Spleen (tissue), 7 donors: ENCODE data around the gene SMIM11.

Experiments used
- POLR2AphosphoS5 ChIP-seq, 3 donors: sonication (generic); formaldehyde crosslinking; IDR thresholded peaks; one replicate each; pipeline ENCODE4 v1.5.1; 2017; ENCODE audit warnings: antibody characterized with exemption in 3 of 3
- TF ChIP-seq, protein P1 (sequence below), 11 experiments: fragments of 200-600 bp in 7 of 11; fragments of 450-650 bp in 4 of 11; sonication (generic) in 4 of 11; IDR thresholded peaks in 8 of 11; conservative IDR thresholded peaks in 3 of 11; 1 replicate in 7 of 11; 2 replicates in 4 of 11; pipeline versions ENCODE4 v1.4.0 to v1.8.0; 2016 to 2021; ENCODE audit warnings: antibody characterized with exemption in 11 of 11, inconsistent platforms in 4 of 11, mild to moderate bottlenecking in 1 of 11
- donor health status: DM: no; HTN: no; CAD: no; lungs with moderate emphysema.
- donor health status: DM: no; HTN: no; CAD: no.
- donor health status: DM: no; HTN: no; CAD: no.

DNA sequence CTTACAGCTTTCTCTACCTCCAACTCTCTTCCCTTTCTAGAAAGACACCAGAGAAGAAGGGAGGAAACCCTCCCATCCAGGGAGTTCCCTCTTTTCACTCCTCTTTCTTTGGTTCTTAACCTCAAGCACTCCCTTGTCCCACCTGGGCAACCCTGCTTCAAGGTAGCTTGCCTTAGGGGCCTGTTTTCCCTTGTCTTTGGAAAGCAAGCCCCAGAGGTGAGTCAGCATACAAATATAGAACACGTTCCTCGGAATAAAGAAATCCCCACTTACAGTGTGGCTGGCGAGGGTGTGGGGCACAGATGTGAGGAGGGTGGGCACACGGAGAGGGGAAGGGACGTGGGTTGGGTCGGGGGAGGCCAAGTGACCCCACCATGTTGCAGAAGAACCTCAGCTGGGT, 37.6 kb upstream of the SMIM11 start:
- TF ChIP-seq POLR2AphosphoS5 (IDR thresholded peaks at IDR 0.05): no peak
- TF ChIP-seq, protein P1, sequence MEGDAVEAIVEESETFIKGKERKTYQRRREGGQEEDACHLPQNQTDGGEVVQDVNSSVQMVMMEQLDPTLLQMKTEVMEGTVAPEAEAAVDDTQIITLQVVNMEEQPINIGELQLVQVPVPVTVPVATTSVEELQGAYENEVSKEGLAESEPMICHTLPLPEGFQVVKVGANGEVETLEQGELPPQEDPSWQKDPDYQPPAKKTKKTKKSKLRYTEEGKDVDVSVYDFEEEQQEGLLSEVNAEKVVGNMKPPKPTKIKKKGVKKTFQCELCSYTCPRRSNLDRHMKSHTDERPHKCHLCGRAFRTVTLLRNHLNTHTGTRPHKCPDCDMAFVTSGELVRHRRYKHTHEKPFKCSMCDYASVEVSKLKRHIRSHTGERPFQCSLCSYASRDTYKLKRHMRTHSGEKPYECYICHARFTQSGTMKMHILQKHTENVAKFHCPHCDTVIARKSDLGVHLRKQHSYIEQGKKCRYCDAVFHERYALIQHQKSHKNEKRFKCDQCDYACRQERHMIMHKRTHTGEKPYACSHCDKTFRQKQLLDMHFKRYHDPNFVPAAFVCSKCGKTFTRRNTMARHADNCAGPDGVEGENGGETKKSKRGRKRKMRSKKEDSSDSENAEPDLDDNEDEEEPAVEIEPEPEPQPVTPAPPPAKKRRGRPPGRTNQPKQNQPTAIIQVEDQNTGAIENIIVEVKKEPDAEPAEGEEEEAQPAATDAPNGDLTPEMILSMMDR (IDR thresholded peaks at IDR 0.05 in 8 of 11, conservative IDR thresholded peaks at IDR 0.05 in 3 of 11): no peak
